ENCODE measurements around the gene SLX4IP.

SLX4IP gene

GRCh38 chr20:10497791-10498190 is 62.7 kb downstream of the SLX4IP start:
- no peak for DNase-seq (ENCODE audit: low read depth)

GRCh38 chr20:10498200-10498599 is 63.1 kb downstream of the SLX4IP start:
- DNase-seq (ENCODE audit: low read depth), result no peak

GRCh38 chr20:10501402-10501801 is 66.3 kb downstream of the SLX4IP start:
- no peak for DNase-seq (ENCODE audit: low read depth)

DNA sequence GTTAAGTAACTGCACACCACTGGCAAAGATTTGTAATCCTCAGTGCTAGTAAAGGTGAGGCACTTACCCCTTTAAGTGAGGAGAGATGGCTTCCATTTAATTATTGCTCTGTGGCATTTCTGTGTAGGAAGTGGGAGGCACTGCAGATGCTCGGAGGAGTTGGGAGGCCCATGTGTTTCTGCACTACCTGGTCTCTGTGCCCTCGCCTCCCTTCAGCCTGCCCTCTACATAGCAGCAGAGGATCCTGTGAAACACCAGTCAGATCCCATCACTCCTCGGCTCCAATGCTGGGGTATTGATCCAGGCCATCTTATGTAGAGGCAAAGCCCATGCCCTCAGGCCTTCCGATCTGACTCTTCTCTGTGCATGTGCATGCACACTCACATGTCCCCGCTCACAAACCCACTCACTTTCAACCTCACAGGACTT is 67.0 kb downstream of the SLX4IP start:
- no peak for DNase-seq (ENCODE audit: low read depth)

DNA sequence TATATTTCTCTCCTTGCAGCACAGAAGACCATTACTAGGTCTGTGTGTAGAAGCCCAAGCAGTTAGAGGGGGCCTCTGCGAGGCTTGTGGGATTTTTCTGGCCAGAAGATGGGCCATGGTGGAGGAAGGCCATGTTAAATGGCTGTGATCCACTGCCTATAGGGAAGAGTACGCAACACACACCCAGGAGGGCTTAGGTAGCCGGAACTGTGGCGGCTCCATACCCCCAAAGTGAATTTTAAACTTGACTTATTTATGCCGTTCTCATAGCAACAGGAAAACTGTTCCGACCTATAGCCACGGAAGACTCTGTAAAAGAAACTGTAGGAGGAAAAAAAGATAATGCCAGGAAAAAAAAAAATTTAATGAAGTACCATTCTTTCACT is 69.5 kb downstream of the SLX4IP start:
- DNase-seq (ENCODE audit: low read depth), result no peak

DNA sequence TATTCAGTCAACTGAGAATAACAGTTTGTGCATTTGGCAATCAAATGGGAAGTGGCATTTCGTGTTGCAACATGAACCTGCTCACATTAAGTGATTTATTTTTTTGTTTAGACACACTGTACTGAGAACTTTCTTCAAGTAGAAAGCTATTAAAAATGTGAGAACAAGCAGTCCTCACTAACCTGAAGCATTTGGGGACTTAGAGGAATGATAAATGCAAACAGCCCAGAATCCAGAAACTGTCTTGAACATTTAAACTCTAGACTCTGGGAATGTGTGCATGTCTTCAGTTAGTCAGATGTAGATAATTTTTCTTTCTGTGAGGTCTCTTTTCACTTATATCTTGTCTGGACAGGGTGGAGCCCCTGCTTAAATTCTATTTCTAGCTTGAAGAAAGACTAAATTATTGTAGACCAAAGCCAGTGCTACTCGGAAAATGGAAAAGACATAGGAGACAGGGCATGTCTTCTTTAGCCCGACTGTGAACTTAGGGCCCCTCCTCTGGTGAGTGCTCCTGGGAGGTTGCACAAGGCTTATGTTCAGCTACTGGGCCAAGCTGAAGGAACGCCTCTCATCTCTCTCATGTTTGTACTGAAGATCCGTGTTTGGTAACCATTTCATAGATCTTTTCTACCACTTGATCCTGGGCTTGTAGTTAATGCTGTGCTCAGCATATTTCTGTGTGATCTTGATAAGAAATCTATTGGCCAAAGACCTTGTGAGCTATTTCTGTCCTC is 70.1 kb downstream of the SLX4IP start:
- DNase-seq (ENCODE audit: low read depth), result no peak

GRCh38 chr20:10505827-10506226 is 70.7 kb downstream of the SLX4IP start:
- no peak for DNase-seq (ENCODE audit: low read depth)

DNA sequence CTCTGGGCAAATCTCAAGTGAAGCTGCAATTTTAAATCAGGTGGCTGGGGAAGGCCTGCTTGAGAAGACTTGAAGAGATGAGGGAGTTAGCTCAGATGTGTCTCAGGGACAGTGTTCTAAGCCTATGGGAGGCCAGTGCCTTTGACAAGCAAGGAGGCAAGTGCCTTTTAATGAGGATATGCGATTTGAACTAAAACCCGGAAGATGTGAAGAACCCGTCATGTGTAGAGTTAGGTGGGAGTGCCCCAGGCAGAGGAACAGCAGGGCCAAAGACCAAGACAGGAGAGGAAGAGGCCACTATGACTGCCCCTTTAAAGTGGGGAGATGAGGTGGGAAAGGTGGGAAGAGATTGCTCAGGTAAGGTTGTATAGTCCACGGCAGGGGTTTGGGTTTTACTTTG is 71.9 kb downstream of the SLX4IP start:
- no peak for DNase-seq (ENCODE audit: low read depth)

GRCh38 chr20:10508060-10508459 is 73.0 kb downstream of the SLX4IP start:
- no peak for DNase-seq (ENCODE audit: low read depth)

- DNase-seq (ENCODE audit: low read depth), result no peak
Observed at GRCh38 chr20:10508468-10509251, 73.6 kb downstream of the SLX4IP start.

DNA sequence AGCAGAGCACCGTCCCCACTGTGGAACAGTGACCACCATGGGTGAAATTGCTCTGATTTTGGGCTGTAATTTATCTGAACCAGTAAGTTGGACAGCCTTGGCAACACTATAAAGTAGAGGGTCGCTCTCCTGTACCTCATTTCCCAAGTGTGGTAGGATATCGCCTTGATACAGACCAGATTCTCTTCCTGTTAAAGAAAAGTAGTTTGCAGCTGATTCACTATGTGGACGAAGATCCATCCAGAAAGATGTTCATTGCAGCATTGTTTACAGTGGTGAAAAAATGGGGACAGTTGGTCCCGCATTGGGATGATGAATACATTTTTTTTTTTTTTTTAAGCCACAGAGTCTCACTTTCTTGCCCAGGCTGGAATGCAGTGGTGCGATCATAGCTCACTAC is 74.3 kb downstream of the SLX4IP start:
- DNase-seq (ENCODE audit: low read depth), result no peak

DNA sequence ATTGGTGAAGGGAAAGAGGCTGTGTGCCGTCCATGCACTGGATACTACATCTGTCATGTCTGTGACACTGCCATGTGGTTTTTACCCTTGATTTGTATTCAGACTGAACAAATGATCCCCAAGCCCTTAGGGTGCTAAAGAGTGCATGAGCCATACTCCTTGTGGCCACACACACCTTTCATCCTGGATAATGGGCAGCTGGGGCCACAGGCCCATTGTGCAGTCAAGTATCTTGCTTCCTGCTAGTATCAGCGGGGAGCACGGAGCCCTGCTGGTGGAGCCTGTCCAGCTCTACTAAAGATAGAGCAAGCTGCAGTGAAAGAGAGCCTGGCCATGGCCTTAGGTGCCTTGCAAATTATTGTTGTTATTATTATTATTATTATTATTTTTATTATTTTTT is 75.1 kb downstream of the SLX4IP start:
- no peak for DNase-seq (ENCODE audit: low read depth)

DNA sequence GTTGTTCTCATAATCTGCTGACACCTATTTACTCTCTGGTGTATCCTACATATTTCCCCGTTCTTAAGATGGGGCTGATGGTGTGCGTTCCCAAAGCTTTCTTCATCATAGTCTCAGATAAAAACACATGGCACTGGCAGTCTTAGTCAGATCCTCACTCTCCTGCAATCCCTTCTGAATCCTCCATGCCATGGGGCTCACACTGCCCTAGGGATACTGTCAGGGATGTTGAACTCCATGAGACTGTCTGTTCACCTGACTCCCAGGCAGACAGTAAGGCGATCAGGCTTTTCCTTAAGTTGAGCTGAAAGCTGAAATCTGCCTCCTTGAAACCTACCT is 76.0 kb downstream of the SLX4IP start:
- no peak for DNase-seq (ENCODE audit: low read depth)

DNA sequence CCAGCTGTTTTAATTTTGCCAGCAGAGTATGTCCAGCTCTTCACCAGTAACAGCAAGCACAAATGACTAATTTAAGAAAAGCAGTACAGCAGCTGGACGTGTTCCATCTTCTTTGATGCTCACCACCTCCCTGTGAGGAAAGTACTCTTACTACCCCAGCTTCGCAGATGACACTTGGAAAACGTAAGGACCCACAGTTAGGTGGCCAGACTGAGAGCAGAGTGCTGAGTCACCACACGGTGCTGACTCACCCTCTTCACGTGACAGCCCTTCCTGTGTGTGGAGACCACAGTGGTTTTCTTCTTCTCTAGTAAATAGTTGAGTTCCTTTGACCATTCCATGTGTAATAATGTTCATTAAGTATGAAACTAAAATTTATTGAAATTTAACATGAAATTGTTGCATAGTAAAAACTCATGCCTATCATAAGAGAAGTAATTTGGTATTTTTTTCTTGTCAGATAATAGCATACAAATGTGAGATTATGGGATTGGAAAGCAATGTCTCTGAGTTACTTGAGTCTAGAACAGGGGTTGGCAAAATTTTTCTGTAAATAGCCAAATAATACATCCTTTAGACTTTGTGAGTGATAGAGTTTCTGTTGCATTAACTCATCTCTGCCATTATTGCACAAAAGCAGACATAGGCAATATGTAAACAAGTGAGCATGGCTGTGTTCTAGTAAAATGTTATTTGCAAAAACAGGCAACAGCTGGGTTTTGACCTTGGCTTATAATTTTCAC is 76.6 kb downstream of the SLX4IP start:
- DNase-seq (ENCODE audit: low read depth), result peak; percentile 55

DNA sequence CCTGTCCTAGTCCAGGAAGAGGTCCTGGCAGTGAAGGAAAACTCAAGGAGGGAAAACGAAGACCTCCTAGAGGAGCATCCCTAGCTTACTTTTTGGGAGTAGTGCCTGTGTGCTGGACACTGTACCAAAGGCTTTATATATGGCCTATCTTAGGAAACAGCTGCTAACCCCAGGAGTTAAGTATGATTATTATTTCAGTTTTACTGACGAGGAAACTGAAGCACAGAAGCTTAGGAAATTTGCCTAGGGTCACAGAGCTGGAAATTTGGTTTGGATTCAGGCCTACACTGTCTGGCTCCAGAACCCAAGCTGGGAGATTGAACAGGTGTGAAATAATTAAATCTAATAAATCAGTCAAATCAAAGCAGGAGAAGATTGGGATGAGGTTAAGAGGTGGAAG is 78.0 kb downstream of the SLX4IP start:
- no peak for DNase-seq (ENCODE audit: low read depth)

- DNase-seq (ENCODE audit: low read depth), result no peak
Observed at GRCh38 chr20:10513931-10514575, 78.9 kb downstream of the SLX4IP start.

DNA sequence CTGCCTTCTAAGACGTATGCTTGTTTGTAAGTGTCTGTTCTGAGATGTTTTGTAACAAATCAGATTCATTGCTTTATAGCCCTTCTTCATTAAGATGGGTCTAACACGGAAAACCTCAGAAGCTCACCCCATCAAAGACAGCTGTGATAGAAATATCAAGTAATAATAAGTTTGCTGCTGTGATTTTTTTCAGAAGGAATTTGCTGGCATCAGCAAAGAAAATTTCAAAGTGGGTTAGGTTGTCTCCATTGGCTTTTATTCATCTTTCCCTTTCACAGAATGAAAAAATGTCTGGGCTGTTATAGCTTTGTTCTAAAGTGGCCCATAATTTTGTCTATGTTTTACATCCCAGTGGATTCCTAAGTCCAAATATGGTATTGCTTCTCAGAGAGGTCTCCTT is 81.4 kb downstream of the SLX4IP start:
- no peak for DNase-seq (ENCODE audit: low read depth)

DNA sequence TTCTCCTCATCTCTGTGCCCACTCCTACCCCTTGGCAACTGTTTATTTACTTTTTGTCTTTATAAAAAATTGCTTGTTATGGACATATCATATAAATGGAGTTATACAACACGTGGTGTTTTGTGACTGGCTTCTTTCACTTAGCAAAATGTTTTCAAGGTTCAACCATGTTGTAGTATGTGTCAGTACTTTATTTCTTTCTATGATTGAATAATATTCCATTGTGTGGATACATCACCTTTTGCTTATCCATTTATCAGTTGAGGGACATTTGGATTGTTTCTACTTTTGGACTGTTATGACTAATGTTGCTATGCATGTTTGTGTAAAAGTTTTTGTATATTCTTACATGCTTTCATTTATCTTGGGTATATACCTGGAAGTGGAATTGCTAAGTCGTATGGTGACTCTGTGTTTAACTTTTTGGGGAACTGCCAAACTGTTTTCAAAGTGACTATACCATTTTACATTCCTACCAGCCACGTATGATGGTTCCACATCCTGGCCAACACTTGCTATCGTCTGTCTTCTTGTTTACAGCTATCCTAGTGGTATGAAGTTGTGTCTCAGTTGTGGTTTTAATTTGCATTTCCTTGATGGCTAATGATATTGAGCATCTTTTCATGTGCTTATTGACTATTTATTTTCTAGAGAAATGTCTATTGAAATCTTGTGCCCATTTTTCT is 84.4 kb downstream of the SLX4IP start:
- DNase-seq (ENCODE audit: low read depth), result no peak

DNA sequence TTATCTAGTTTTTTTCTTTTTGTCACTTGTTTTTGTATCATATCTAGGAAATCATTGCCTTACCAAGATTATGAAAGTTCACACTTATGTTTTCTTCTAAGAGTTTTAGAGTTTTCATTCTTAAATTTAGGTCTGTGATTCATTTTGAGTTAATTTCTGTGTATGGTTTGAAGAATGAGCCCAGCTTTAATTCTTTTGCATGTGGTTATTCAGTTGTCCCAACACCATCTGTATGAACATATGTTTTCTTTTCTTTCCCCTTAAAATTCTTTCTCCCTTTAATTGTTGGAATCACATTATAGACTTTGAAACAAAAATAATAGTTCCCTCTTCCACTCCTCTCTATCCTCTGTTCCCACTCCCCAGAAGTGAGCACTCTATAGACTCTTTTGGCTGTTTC is 85.4 kb downstream of the SLX4IP start:
- no peak for DNase-seq (ENCODE audit: low read depth)

DNA sequence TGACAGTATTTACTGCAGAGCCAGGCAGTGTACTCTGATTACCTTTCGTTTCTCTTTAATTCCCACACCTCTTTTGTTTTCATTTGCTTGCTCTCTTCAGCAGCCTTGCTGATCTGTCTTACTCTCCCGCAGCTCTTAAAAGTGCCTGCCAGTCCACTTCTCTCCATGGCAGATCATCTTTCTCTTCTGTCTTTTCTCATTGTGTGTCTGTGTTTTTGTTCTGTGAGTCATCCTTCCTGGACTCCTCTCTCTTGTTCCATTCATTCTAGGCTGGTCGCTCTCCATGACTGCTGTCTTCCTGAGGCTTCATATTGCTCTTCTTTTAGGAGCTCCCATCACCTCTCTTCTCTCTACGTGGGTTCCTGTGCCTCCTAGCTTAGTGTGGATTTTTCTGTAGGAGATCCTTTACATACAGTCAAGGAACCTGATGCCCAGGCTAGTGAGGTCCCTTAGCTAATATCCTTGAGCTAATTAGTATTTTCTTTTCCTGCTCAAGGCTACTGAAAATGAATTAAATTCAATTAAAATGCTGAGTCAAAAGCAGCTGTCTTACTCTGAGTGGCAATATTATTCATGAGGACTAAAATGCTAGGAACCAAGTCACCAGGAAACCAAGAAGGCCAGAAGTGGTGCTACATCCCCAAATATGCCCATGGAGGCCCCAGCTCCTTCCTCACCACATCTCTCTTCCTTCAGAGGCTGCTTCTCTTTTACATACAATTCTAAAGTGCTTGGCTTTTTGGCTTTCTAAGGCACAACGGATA is 86.1 kb downstream of the SLX4IP start:
- DNase-seq (ENCODE audit: low read depth), result no peak

DNA sequence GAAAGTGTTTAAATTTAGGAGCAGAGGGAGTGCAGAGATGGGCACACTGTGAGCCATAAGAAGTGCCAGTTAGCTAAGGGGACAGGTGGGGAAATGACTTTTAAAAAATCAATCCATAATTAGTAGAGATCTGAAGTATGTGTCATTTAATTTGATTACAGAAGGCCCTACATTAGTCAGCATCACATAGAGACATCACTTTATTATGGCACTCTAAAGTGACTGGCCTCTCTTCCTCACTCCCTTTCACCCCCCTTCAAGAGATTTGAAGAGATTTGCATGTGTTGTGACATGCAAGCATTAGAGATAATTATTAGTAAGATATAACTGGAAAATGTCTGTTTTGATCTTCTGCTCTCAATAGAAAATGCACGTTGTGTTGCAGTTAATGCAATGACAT is 86.7 kb downstream of the SLX4IP start:
- DNase-seq (ENCODE audit: low read depth), result no peak
